DND-41 (cell line): Measurements from ENCODE around the gene DDO.

Experiments used
- ATAC-seq: fragments of 200-7000 bp; cut with Tn5 transposase; 3 replicates; pipeline ENCODE4 v1.9.1; 2021; ENCODE audit warnings: low read depth; ENCODE audit not compliant: insufficient read depth
- DNase-seq: peaks from one replicate; pipeline ENCODE4 v3.0.0-alpha.2; 2020
- H2AFZ ChIP-seq: 2 replicates; pipeline ENCODE4 v1.6.0; 2012; ENCODE audit warnings: low read depth, low read length
- H3K27ac ChIP-seq: 2 replicates; pipeline ENCODE4 v1.5.1; 2012; ENCODE audit warnings: low read length, inconsistent platforms
- H3K27me3 ChIP-seq: fragments of 200-600 bp; sonication (generic); 2 replicates; pipeline ENCODE4 v1.6.0; 2012; ENCODE audit warnings: low read length, mild to moderate bottlenecking, inconsistent platforms; ENCODE audit not compliant: insufficient read depth, poor library complexity
- H3K36me3 ChIP-seq: 2 replicates; pipeline ENCODE4 v1.5.1; 2012; ENCODE audit warnings: low read length, inconsistent platforms; ENCODE audit not compliant: insufficient read depth
- H3K4me1 ChIP-seq: 2 replicates; pipeline ENCODE4 v1.5.1; 2012; ENCODE audit warnings: mild to moderate bottlenecking, low read length; ENCODE audit not compliant: insufficient read depth
- H3K4me2 ChIP-seq: 2 replicates; pipeline ENCODE4 v1.6.0; 2012; ENCODE audit warnings: mild to moderate bottlenecking, moderate library complexity, low read length, inconsistent platforms; ENCODE audit not compliant: insufficient read depth
- H3K4me3 ChIP-seq, 2 experiments: fragments of 200-600 bp in 1 of 2; shearing (Covaris generic) in 1 of 2; 2 replicates each; pipeline ENCODE4 v1.5.1; 2012 to 2016; ENCODE audit warnings: inconsistent platforms in 2 of 2, low read length in 2 of 2, mild to moderate bottlenecking in 2 of 2, low read depth in 1 of 2, moderate library complexity in 1 of 2
- H3K79me2 ChIP-seq: 2 replicates; pipeline ENCODE4 v1.6.0; 2012; ENCODE audit warnings: low read length, inconsistent platforms; ENCODE audit not compliant: insufficient read depth
- H3K9ac ChIP-seq: 2 replicates; pipeline ENCODE4 v1.6.0; 2012; ENCODE audit warnings: low read depth, mild to moderate bottlenecking, inconsistent platforms, low read length, moderate library complexity
- H3K9me3 ChIP-seq: 2 replicates; pipeline ENCODE4 v1.5.1; 2012; ENCODE audit warnings: low read length, moderate library complexity, mild to moderate bottlenecking, inconsistent platforms; ENCODE audit not compliant: insufficient read depth, severe bottlenecking
- H4K20me1 ChIP-seq: 2 replicates; pipeline ENCODE4 v1.6.0; 2012; ENCODE audit warnings: low read length; ENCODE audit not compliant: insufficient read depth
- CTCF ChIP-seq: IDR thresholded peaks from 2 replicates; pipeline ENCODE4 v1.5.1; 2012; ENCODE audit warnings: borderline replicate concordance, low read length, moderate library complexity, mild to moderate bottlenecking; ENCODE audit not compliant: poor library complexity, severe bottlenecking; ENCODE audit errors: extremely low read depth
- EZH2 ChIP-seq: IDR thresholded peaks from 3 replicates; pipeline ENCODE4 v1.6.1; 2012; ENCODE audit warnings: borderline replicate concordance, low read depth, mild to moderate bottlenecking, moderate library complexity, low read length, inconsistent platforms; ENCODE audit not compliant: severe bottlenecking

DDO gene

GRCh38 chr6:110430741-110431140 is 15.4 kb upstream of the DDO start:
- TF ChIP-seq EZH2 (no peak), CTCF (no peak)
- Histone ChIP-seq H3K27ac (no peak overlapping the region), H4K20me1 (no peaks in the 10 kb centered on the region), H3K4me2 (no peak overlapping the region), H3K9me3 (no peaks in the 10 kb centered on the region), H3K79me2 (no peaks in the 10 kb centered on the region), H3K4me3 (no peak overlapping the region), H3K27me3 (no peaks in the 10 kb centered on the region), H3K4me1 (no peaks in the 10 kb centered on the region), H3K9ac (no peak overlapping the region), H3K36me3 (no peaks in the 10 kb centered on the region), H2AFZ (no peak overlapping the region)
- DNase-seq (no peak), ATAC-seq (no peak)

- DNase-seq: no peak
- no peak overlapping the region for H3K9ac ChIP-seq
- no peak overlapping the region for H2AFZ ChIP-seq
- H3K4me3 ChIP-seq: no peak overlapping the region
- H3K79me2 ChIP-seq: no peaks in the 10 kb centered on the region
- H3K4me1 ChIP-seq: no peaks in the 10 kb centered on the region
- H3K27ac ChIP-seq: no peak overlapping the region
- TF ChIP-seq EZH2 (no peak), CTCF (no peak)
- no peaks in the 10 kb centered on the region for H3K27me3 ChIP-seq
- ATAC-seq: no peak
- no peaks in the 10 kb centered on the region for H3K9me3 ChIP-seq
- no peak overlapping the region for H3K4me2 ChIP-seq
- H3K36me3 ChIP-seq: no peaks in the 10 kb centered on the region
- no peaks in the 10 kb centered on the region for H4K20me1 ChIP-seq
These were observed 14.9 kb upstream of the DDO start for GRCh38 chr6:110430236-110430635.

DNA sequence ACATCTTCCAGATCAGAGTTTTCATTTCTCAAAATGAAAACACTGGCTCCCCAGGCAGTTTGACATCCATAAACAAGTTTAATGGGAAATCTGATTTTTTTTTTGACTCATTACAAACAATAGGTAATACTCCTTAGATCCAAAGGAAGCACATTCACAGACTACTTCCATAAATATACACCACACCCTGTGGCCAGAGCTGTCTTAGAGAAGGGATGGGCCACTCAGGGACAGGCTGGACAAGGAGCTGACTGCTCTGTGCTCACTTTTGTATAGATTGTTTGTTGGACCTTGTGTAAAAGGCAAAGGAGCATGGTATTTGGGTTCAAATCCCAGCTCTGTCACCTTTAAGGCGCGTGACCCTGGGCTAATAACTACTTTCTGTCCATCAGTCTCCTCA is 12.8 kb upstream of the DDO start:
- H2AFZ ChIP-seq: no peak overlapping the region
- no peaks in the 10 kb centered on the region for H3K9me3 ChIP-seq
- TF ChIP-seq CTCF (no peak), EZH2 (no peak)
- no peak overlapping the region for H3K4me3 ChIP-seq
- H3K27me3 ChIP-seq: no peaks in the 10 kb centered on the region
- no peak overlapping the region for H3K27ac ChIP-seq
- no peaks in the 10 kb centered on the region for H4K20me1 ChIP-seq
- H3K79me2 ChIP-seq: no peaks in the 10 kb centered on the region
- no peak overlapping the region for H3K4me2 ChIP-seq
- no peaks in the 10 kb centered on the region for H3K36me3 ChIP-seq
- H3K9ac ChIP-seq: no peak overlapping the region
- DNase-seq: no peak
- H3K4me1 ChIP-seq: no peaks in the 10 kb centered on the region
- ATAC-seq: no peak

DNA sequence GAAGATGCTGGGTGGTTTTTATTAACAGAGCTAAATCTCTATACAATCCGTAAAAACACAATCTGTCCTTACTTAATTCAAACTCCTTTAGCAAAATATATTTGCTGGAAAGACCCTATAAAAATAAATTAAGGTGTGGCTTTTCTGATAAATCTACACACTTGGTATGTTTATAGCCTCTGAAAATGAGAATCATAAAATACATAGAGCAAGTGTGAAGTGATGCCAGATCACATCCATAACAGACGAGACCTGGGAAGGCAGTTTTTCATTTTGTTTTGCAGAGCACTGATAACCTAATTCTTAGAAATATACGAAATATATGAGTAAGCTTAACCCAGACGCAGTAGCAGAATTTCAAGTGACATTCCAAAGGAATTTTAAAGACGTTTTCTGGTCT is 10.4 kb upstream of the DDO start:
- H3K27ac ChIP-seq: no peak overlapping the region
- TF ChIP-seq CTCF (no peak), EZH2 (no peak)
- no peak overlapping the region for H3K4me2 ChIP-seq

More for the DNA sequence above, 10.4 kb upstream of the DDO start:
- no peaks in the 10 kb centered on the region for H3K36me3 ChIP-seq
- H4K20me1 ChIP-seq: no peaks in the 10 kb centered on the region
- H3K9me3 ChIP-seq: no peaks in the 10 kb centered on the region
- no peak for DNase-seq
- H3K4me1 ChIP-seq: no peaks in the 10 kb centered on the region
- H3K79me2 ChIP-seq: no peaks in the 10 kb centered on the region
- no peak overlapping the region for H3K4me3 ChIP-seq
- no peak overlapping the region for H3K9ac ChIP-seq
- no peak for ATAC-seq
- no peaks in the 10 kb centered on the region for H3K27me3 ChIP-seq
- H2AFZ ChIP-seq: no peak overlapping the region
